Stimulated activated CD4-positive, alpha-beta T cell treated with anti-CD3 and anti-CD28 coated beads, Interleukin-2, amount 100 ng/mL, for 4 hours (primary cell): Measurements from ENCODE around the gene TEN1.

Experiments used
- DNase-seq: peaks from one replicate; pipeline ENCODE4 v3.0.0-alpha.2; 2020; ENCODE audit warnings: low read depth

TEN1 gene

GRCh38 chr17:76005263-76006149 lies 26.5 kb downstream of the TEN1 start:
- peak; percentile 66 for DNase-seq

- DNase-seq = no peak
Measured at GRCh38 chr17:76007131-76007849, 28.2 kb downstream of the TEN1 start.

GRCh38 chr17:76007850-76008165 lies 28.8 kb downstream of the TEN1 start:
- DNase-seq = no peak

- no peak for DNase-seq
Measured at GRCh38 chr17:76008208-76008607, 29.2 kb downstream of the TEN1 start.

GRCh38 chr17:76008630-76009425 lies 29.8 kb downstream of the TEN1 start:
- no peak for DNase-seq

- no peak for DNase-seq
Measured at GRCh38 chr17:76009447-76009846, 30.4 kb downstream of the TEN1 start.

GRCh38 chr17:76009969-76010661 lies 31.1 kb downstream of the TEN1 start:
- no peak for DNase-seq

- DNase-seq = no peak
Measured at GRCh38 chr17:76011951-76012350, 32.9 kb downstream of the TEN1 start.

GRCh38 chr17:76013377-76013932 lies 34.4 kb downstream of the TEN1 start:
- DNase-seq = no peak

- peak; percentile 63 for DNase-seq
Measured at GRCh38 chr17:76014100-76014924, 35.3 kb downstream of the TEN1 start.

GRCh38 chr17:76014925-76015261 lies 35.9 kb downstream of the TEN1 start:
- DNase-seq = no peak

- no peak for DNase-seq
Measured at GRCh38 chr17:76017481-76018339, 38.7 kb downstream of the TEN1 start.

GRCh38 chr17:76018340-76018680 lies 39.3 kb downstream of the TEN1 start:
- no peak for DNase-seq

GRCh38 chr17:76018801-76019200 lies 39.8 kb downstream of the TEN1 start:
- no peak for DNase-seq

GRCh38 chr17:76019833-76020467 lies 40.9 kb downstream of the TEN1 start:
- DNase-seq = no peak

- DNase-seq = no peak
Measured at GRCh38 chr17:76022285-76022684, 43.2 kb downstream of the TEN1 start.

- no peak for DNase-seq
Measured at GRCh38 chr17:76022973-76023899, 44.2 kb downstream of the TEN1 start.

GRCh38 chr17:76023900-76024237 lies 44.8 kb downstream of the TEN1 start:
- DNase-seq = no peak

- no peak for DNase-seq
Measured at GRCh38 chr17:76024353-76024752, 45.3 kb downstream of the TEN1 start.
